Kasumi-1 (cell line): ENCODE results near the gene TPSAB1.

ENCODE experiments used
- DNase-seq, 2 experiments: peaks; one replicate each; lab custom pipeline; 2025; lab: John Stamatoyannopoulos, UW

The TPSAB1 gene

DNA sequence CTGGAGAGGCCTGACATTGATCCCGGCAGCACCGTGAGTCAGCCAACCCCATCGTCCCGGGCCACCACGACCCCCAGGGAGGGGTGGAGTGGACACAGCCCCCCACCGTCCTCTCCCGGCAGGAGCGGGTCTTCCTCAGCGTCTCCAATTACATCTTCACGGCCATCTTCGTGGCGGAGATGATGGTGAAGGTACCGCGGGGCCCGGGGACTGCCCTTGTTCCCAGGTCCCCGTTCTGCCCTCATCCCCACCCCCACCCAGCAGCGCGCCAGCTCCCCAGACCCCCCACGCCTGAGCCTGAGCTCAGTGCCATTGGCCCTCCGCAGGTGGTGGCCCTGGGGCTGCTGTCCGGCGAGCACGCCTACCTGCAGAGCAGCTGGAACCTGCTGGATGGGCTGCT lies 30.0 kb upstream of the TPSAB1 start:
- no peak for DNase-seq

DNA sequence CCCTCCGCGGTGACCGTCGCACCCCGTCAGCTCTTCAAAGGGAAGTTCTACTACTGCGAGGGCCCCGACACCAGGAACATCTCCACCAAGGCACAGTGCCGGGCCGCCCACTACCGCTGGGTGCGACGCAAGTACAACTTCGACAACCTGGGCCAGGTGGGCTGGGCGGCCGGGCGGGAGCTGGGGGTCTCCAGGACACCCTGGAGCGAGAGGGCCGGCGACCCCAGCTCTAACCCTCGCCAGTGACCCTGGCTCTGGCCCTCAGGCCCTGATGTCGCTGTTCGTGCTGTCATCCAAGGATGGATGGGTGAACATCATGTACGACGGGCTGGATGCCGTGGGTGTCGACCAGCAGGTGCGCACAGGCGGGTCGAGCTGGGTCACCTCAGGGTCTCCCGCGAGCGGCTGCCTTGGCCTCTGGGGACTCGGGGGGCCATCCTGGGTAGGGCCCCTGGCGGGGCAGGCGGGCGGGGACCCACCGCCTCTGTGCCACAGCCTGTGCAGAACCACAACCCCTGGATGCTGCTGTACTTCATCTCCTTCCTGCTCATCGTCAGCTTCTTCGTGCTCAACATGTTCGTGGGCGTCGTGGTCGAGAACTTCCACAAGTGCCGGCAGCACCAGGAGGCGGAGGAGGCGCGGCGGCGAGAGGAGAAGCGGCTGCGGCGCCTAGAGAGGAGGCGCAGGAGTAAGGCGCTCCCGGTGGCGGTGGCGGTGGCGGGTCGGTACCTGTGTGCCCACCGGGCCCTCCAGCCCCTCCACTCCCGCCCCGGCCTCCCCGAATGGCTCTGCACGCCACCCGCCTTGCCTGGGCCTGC lies 28.8 kb upstream of the TPSAB1 start:
- DNase-seq: no peak

DNA sequence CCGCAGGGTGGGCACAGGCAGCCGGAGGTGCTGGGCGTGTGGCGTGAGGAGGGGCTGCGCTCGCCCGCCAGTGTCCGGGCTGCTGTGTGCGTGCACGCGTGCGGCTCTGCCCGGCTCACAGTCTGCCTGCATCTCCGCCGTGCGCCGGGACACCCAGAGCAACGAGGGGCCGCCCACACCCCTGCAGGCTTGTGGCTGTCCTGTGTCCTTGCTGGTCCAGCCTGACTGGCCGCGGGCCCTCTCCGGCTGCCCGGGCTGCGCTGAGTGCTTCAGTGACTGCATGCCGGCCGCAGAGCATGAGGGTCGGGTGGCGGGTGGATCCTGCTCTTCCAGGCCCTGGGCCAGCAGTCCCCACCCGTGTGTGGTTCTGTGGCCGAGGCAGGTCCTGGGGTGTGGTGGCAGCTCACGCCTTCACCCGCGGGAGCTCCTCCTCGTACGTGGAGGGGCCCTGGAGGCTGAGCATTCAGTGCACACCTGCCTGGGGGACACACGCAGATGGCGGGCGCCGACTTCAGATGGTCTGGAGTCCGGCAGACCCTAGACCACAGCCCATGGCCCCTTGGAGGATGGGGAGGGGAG lies 27.8 kb upstream of the TPSAB1 start:
- no peak for DNase-seq

DNA sequence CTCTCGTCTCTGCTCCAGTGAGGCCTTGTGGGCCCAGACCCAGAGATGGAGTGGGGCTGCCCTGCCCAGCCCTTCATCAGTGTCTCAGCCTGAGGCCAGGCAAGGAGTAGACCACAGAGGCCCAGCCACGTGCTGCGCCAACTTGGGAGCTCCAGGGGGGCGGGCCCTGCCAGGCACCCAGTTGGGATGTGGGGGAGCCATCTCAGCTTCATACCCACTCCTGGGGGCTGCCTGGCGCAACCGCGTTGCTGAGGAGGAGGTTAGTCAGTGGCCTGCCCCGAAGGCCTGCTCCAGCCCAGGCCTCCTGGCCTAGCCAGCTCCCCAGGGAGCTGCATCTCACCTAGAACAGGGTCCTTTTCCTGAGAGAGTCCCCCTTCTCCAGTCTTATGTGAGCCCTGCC lies 27.3 kb upstream of the TPSAB1 start:
- DNase-seq: no peak

DNA sequence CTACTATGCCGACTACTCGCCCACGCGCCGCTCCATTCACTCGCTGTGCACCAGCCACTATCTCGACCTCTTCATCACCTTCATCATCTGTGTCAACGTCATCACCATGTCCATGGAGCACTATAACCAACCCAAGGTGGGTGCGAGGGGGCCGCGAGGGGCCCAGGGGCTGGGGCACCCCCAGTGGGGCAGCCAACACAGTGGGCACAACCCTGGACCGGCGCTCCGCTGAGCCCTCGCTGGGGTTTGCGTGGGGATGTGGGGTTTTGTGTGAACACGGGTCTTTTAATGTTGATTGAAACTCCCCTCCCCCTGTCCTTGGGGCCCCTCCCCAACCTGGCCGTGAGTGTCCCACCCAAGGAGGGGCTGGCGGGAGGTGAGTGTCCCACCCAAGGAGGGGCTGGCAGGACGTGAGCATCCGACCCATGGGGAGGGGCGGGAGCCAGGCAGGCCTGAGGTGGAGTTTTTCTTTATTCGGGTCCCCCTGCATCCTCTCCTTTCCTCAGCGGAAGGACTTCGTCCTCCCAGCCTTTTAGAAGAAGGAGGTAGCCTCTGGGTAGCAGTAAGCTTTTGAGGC lies 26.6 kb upstream of the TPSAB1 start:
- no peak for DNase-seq

DNA sequence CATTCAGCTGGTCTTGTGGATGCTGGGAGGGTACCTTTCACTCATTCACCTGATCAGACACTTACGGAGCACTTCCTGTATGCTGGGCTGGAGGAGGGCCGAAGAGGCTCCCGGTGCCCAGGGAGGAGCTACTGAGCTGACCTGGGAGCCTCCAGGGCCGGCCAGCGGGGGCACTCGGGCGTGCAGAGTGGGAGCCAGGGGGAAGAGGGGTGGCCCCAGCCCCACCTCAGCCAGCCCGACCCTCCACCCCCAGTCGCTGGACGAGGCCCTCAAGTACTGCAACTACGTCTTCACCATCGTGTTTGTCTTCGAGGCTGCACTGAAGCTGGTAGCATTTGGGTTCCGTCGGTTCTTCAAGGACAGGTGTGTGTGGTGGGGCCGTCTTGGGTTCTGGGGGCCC lies 25.8 kb upstream of the TPSAB1 start:
- no peak for DNase-seq

DNA sequence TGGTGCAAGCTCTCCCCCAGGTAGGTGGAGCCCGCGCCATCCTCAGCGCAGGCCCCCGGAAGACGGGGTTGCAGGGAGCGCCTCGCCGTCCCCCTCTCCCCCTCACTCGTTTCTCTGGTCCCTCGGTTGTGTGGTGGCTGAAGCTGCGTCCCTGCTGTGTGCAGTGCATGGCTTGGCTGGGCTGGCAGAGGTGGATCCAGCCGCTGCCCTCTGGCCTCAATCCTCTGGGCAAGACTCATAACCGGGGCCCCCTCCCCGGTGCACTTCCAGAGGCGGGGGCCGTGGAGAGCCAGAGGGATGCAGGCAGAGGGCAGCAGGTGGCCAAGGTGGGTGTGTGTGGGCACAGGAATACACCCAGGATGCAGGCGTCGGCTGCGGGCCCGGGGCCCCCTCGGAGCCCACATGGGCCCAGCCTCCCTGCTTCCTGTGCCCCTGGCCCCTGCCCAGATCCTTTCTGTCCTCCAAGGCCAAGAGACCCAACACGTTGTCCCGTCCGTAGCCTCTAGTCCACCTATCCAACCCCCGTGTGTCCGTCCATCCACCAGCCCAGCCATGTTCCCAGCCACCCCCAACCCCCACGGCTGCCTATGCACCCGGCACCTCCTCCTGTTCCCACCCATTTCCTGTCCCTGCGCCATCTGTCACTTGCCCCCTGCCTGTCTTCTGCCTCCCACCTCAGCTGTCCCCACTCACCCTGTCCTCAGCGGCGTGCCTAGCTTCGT lies 24.8 kb upstream of the TPSAB1 start:
- no peak for DNase-seq

DNA sequence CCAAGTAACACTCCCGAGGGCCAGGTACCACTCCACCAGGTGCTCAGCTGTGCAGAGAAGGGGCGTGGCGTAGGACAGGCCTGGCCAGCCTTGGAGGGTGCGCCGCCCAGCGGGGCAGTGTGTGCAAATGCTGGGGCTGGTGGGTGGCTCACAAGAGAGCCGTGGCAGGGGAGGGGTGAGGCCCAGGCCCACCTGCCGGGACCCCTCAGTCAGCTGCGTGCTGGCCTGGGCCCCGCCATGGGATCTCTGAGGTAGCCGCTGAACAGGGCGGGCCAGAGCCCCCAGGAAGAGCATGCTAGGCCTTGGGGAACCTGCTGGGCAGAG lies 24.2 kb upstream of the TPSAB1 start:
- no peak for DNase-seq

DNA sequence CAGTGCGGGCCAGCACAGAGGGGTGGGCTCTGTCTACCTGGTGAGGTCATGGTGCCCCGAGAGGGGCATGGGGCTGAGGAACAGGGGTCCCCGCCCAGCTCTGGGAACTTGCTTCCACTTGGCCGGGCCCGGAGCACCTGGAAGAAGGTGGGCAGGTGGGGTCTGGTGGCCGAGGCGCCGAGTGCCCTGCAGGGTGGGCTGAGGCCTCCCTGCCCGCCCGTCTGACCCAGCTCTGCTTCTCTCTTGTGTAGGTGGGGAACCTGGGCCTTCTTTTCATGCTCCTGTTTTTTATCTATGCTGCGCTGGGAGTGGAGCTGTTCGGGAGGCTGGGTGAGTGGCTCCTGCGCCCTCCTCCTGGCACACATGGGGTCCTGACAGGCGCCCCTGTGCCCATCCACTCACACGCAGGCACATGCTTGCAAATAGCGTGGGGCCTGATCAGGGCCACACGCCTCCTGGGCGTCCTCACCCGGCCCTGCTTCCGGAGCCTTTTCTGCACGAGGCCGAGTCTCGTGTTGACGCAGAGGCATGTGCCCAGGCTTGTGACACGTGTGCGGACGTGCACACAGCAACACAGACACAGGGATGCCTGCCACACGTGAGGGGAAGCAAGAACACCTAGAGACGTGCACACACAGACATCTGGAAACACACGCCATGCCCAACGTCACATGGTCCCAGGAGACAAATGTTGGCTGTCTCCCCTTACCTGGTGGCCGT lies 23.7 kb upstream of the TPSAB1 start:
- DNase-seq: no peak

DNA sequence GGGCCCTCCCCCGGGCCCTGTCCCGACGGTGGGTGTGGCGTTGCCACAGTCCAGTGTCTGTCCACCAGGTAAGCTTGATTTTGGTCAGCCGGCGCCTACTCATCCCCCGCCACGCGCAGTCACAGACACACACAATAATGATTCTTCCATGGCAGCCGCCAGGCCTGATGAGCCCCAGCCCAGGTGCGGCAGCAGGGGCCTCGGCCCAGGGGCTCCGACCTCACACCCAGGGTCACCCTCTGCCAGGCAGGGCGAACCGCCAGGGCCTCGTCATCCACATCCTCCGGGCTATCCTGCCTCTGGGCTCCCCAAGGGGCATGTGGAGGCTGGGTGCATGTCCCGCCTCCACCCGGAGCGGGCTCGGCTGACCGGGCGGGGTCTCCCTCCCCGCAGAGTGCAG lies 23.0 kb upstream of the TPSAB1 start:
- DNase-seq: no peak

DNA sequence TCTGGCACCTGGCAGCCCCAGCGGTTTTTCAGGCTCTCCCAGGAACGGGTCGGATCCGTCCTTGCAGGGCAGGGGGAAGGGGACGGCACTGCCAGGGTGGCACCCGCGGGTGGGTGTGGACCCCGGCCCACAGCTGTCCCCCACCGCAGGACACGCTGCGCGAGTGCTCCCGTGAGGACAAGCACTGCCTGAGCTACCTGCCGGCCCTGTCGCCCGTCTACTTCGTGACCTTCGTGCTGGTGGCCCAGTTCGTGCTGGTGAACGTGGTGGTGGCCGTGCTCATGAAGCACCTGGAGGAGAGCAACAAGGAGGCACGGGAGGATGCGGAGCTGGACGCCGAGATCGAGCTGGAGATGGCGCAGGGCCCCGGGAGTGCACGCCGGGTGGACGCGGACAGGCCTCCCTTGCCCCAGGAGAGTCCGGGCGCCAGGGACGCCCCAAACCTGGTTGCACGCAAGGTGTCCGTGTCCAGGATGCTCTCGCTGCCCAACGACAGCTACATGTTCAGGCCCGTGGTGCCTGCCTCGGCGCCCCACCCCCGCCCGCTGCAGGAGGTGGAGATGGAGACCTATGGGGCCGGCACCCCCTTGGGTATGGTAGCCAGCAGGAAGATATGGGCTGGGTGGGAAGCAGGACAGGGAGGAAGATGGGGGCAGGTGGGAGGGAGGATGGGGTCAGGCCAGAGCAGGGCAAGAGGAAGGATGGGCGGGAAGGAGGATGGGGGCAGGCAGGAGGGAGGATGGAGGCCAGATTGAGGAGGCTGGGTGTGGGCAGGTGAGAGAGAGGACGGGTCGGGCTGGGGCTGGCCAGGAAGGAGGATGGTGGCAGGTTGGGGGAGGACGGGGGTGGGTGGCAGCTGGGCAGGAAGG lies 22.2 kb upstream of the TPSAB1 start:
- DNase-seq: no peak

DNA sequence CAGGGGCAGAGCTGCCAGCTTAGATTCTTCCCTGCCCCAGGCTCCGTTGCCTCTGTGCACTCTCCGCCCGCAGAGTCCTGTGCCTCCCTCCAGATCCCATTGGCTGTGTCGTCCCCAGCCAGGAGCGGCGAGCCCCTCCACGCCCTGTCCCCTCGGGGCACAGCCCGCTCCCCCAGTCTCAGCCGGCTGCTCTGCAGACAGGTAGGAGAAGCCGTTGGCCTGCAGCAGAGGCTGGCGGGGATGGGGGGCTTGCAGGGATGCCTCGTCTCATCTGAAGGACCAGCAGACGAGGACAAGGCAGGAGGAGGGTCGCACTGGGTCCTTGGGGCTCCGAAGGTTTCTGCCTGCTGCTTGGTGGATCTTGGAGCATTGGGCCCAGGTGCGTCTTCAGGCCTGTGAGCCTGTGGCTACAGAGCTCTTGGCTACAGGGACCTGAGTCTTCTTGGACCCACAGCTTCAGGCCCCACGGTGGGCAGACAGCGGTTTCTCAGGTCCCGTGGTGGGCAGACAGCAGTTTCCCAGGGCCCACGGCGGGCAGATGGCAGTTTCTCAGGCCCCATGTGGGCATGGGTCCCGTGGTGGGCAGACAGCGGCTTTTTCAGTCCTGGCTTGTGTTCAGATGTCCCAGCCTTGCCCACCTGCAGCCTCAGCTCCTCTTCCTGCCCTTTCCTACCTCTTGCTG lies 21.4 kb upstream of the TPSAB1 start:
- DNase-seq: no peak

DNA sequence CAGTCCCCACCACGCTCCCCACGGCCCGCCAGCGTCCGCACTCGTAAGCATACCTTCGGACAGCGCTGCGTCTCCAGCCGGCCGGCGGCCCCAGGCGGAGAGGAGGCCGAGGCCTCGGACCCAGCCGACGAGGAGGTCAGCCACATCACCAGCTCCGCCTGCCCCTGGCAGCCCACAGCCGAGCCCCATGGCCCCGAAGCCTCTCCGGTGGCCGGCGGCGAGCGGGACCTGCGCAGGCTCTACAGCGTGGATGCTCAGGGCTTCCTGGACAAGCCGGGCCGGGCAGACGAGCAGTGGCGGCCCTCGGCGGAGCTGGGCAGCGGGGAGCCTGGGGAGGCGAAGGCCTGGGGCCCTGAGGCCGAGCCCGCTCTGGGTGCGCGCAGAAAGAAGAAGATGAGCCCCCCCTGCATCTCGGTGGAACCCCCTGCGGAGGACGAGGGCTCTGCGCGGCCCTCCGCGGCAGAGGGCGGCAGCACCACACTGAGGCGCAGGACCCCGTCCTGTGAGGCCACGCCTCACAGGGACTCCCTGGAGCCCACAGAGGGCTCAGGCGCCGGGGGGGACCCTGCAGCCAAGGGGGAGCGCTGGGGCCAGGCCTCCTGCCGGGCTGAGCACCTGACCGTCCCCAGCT lies 20.3 kb upstream of the TPSAB1 start:
- no peak for DNase-seq

DNA sequence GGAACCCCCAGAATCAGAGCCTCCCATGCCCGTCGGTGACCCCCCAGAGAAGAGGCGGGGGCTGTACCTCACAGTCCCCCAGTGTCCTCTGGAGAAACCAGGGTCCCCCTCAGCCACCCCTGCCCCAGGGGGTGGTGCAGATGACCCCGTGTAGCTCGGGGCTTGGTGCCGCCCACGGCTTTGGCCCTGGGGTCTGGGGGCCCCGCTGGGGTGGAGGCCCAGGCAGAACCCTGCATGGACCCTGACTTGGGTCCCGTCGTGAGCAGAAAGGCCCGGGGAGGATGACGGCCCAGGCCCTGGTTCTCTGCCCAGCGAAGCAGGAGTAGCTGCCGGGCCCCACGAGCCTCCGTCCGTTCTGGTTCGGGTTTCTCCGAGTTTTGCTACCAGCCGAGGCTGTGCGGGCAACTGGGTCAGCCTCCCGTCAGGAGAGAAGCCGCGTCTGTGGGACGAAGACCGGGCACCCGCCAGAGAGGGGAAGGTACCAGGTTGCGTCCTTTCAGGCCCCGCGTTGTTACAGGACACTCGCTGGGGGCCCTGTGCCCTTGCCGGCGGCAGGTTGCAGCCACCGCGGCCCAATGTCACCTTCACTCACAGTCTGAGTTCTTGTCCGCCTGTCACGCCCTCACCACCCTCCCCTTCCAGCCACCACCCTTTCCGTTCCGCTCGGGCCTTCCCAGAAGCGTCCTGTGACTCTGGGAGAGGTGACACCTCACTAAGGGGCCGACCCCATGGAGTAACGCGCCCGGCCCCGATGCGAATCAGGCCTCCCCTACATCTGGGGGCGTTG lies 19.5 kb upstream of the TPSAB1 start:
- no peak for DNase-seq

DNA sequence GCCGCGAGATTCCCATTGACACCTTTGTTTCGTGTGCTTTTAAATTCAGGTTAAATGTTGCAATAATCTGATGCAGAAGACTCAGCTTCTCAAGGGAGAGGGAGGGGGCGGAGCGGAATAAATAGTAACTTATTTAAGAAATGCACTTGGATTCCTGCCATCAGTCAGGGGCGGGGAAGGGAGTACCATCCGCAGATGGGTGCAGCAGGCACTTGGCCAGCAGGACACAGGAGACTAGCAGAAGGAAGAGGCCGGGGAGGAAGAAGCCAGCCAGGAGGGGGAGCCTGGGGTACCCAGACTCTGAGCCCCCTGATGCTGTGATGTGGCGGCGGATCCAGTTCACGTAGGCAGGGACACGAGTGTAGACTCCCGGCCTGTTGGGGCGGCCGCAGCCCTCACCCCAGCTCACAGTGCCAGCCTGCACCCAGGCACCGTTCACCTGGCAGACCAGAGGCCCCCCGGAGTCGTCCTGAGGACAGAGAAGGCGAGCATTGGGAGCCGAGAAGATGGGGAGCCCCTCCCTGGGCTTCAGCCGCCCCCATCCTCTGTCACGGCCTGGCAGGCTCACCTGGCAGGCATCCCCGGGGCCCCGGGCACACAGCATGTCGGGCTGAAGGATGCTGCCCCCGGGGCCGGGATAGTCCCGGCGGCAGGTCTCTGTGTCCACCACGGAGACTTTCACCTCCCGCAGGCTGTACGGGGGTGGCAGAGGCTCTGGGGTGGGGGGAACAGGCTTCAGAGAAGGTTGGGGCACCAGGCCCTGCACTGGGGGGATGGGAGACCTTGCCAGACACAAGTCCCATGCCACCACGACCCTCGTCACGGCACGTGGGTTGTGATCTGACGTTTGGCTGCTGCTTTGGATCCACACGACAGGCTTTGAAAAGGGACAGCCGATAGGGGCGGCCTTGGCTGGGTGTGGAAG lies 18.6 kb upstream of the TPSAB1 start:
- no peak for DNase-seq

DNA sequence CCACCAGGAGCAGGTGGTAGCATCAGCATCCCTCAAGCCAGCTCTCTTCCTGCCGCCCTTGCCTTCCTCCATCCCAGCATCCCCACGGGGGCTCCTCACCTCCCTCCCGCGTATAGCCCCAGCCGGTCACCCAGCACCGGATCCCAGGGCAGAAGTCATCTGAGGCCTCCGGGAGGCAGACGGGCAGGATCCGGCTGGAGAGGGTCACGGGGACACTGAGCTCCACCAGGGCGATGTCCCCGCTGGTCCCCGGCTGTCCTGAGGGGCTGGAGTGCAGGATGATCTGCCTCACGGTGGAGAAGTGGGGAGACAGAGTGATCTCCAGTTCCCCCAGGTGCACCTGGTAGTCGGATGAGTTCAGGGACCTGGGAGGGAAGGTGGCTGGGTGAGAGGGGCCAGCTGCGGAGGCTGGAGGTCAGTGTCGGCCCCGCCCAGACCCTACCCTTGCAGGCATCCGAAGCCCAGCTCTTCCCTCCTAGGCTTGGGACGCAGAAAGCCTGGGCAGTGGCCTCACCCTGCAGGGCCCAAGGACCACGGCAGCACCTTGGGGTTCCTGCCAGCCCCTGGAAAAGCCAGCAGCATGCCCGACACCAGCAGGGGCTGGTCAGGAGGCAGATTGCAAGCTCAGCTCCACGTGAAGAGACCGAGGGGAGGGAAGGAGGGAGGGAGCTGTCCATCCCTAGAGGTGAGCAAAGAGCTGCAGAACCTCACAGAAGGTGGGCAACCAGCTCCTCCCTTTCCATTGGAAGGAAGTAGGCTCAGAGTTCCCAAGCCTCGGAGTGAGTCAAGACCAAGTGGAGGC lies 17.8 kb upstream of the TPSAB1 start:
- no peak for DNase-seq

DNA sequence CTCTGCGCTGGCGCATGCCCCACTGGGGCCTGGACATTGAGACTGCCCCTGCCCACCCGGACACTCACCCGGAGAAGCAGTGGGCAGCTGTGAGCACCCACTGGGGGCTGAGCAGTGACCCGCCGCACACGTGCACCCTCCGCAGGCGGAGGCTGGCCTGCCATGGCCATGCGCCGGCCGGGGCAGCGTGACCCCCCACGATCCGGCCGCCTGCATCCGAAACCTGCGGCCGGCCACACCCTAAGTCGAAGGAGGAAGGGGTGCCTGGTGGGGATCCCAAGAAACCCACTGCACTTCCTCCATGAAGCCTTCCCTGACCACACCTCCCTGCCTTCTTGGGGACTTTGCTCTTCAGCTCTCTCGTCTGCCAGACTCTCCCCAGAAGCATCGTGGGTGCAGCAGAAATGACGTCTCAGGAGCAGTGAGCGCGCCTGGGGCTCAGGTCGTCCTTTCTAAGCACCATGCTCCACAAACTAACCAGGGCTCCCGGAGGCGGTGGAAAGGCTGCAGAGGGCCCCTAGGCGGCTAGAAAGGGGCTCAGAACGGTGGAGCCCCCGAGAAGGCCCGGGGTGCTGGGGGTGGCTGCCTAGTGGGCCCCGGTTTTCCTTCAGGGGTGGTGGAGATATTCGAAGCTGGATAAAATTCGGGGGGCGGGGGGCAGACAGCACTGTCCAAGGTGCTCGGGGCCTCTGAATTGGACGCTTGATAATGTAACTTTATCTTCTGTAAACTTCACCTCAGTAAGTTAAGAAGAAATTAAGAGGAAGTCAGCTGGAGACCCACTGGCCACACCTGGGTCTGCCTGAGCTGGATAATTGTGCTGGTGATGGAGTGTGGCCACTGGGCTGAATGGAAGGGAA lies 16.9 kb upstream of the TPSAB1 start:
- DNase-seq: no peak
